ENCODE results near the gene RCOR1. TPM values are rescaled to one million over a fixed set of nuclear protein-coding genes. Genes with fewer than 3 reads are reported as not detected.

RCOR1 gene
- total and polyA plus RNA-seq, 2 donors from 2014 or later, result 4.9 to 17.9 TPM

DNA sequence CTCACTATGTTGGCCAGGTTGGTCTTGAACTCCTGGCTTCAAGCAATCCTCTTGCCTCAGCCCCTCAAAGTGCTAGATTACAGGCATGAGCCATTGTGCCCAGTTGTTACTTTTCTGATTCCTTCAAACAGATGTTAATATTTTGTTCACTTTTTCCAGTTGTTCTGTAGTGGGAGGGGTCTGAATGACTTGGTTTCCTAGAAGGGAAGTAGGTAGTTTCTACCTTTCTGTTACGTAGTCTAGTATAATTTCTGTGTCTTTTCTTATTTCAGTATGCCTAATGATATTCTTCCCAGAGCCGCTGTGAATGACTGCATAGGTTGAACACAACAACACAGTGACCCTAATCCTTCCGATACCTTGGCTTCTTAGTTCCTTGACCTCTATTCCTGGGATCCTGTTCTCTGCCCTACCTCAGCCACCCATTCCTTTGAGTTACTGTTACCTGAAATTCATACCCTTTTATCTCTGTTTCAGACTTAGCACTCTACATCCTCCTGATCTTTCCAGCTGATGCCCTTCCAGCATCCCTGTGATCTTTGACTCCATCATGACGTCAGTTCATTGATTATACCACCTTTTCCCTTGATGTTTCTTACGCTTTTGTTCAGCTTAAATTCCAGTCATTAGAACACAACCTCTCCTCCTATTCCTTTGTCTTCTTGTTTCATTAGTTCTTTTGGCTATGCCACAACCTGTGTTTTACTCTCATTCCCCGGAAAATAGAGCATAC lies 33.3 kb downstream of the RCOR1 start:
- Histone ChIP-seq H3K4me3 (ENCODE audit: low read length in 3 of 3) (no peak overlapping the region), H3K9ac (ENCODE audit: low read length in 3 of 3) (no peak overlapping the region), H3K36me3 (ENCODE audit: control insufficient read depth in 2 of 3, insufficient read depth in 3 of 3, low read length in 3 of 3) (no peaks in the 10 kb centered on the region), H3K27me3 (ENCODE audit: control insufficient read depth, insufficient read depth, low read length) (no peaks in the 10 kb centered on the region), H3K27ac (ENCODE audit: low read depth in 2 of 2, low read length in 2 of 2) (no peak overlapping the region), H3K9me3 (ENCODE audit: control insufficient read depth in 2 of 3, insufficient read depth in 1 of 3, low read length in 3 of 3) (no peaks in the 10 kb centered on the region), H3K4me1 (ENCODE audit: control insufficient read depth in 2 of 3, insufficient read depth in 2 of 3, low read depth in 1 of 3, low read length in 3 of 3) (peaks cover 0 to 6% (median 4%) of the 10 kb centered on the region in 3 donors)
- intact Hi-C loops (cut with DNase I), result no loop called here
- TF ChIP-seq, protein P1, sequence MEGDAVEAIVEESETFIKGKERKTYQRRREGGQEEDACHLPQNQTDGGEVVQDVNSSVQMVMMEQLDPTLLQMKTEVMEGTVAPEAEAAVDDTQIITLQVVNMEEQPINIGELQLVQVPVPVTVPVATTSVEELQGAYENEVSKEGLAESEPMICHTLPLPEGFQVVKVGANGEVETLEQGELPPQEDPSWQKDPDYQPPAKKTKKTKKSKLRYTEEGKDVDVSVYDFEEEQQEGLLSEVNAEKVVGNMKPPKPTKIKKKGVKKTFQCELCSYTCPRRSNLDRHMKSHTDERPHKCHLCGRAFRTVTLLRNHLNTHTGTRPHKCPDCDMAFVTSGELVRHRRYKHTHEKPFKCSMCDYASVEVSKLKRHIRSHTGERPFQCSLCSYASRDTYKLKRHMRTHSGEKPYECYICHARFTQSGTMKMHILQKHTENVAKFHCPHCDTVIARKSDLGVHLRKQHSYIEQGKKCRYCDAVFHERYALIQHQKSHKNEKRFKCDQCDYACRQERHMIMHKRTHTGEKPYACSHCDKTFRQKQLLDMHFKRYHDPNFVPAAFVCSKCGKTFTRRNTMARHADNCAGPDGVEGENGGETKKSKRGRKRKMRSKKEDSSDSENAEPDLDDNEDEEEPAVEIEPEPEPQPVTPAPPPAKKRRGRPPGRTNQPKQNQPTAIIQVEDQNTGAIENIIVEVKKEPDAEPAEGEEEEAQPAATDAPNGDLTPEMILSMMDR (IDR thresholded peaks at IDR 0.05; ENCODE audit: borderline replicate concordance, extremely low read depth, insufficient read depth), result no peak
- DNase-seq (no peak), FAIRE-seq (no peak)

DNA sequence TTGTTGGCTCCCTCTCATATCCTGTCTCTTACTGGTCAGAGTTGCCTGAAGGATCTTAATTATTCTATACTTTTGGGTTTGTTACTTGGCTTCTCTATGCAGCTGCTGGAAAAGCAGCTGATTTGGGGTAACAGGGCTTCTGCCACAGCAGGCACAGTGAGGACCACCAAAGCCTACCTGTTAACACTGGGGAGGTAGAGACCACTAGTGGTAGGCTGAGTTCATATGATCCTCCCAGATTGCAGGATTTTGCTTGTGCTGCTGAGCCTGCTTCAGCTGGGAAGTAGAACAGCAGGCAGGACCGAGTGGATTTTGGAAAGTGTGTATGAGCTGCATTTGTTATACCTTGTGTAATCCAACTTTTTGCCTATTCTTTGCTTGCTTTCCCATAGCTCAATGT lies 34.1 kb downstream of the RCOR1 start:
- DNase-seq, result no peak
- FAIRE-seq, result no peak
- H3K27me3 ChIP-seq (ENCODE audit: control insufficient read depth, insufficient read depth, low read length), result no peaks in the 10 kb centered on the region
- no peak overlapping the region for H3K4me3 ChIP-seq (ENCODE audit: low read length in 3 of 3)
- no peak overlapping the region for H3K27ac ChIP-seq (ENCODE audit: low read depth in 2 of 2, low read length in 2 of 2)
- TF ChIP-seq, protein P1 (IDR thresholded peaks at IDR 0.05; ENCODE audit: borderline replicate concordance, extremely low read depth, insufficient read depth), result no peak
- peaks cover 0 to 7% (median 4%) of the 10 kb centered on the region in 3 donors for H3K4me1 ChIP-seq (ENCODE audit: control insufficient read depth in 2 of 3, insufficient read depth in 2 of 3, low read depth in 1 of 3, low read length in 3 of 3)
- H3K9ac ChIP-seq (ENCODE audit: low read length in 3 of 3), result no peak overlapping the region
- intact Hi-C loops (cut with DNase I), result no loop called here
- no peaks in the 10 kb centered on the region for H3K9me3 ChIP-seq (ENCODE audit: control insufficient read depth in 2 of 3, insufficient read depth in 1 of 3, low read length in 3 of 3)
- H3K36me3 ChIP-seq (ENCODE audit: control insufficient read depth in 2 of 3, insufficient read depth in 3 of 3, low read length in 3 of 3), result no peaks in the 10 kb centered on the region

- H3K27ac ChIP-seq (ENCODE audit: low read depth in 2 of 2, low read length in 2 of 2), result no peak overlapping the region
- H3K36me3 ChIP-seq (ENCODE audit: control insufficient read depth in 2 of 3, insufficient read depth in 3 of 3, low read length in 3 of 3), result no peaks in the 10 kb centered on the region
- H3K4me1 ChIP-seq (ENCODE audit: control insufficient read depth in 2 of 3, insufficient read depth in 2 of 3, low read depth in 1 of 3, low read length in 3 of 3), result peaks cover 0 to 7% (median 4%) of the 10 kb centered on the region in 3 donors
- FAIRE-seq (no peak), DNase-seq (peak in 1 of 5 donors; percentile 8)
- intact Hi-C loops (cut with DNase I), result no loop called here
- no peak overlapping the region for H3K9ac ChIP-seq (ENCODE audit: low read length in 3 of 3)
- no peak overlapping the region for H3K4me3 ChIP-seq (ENCODE audit: low read length in 3 of 3)
- H3K9me3 ChIP-seq (ENCODE audit: control insufficient read depth in 2 of 3, insufficient read depth in 1 of 3, low read length in 3 of 3), result no peaks in the 10 kb centered on the region
- TF ChIP-seq, protein P1 (IDR thresholded peaks at IDR 0.05; ENCODE audit: borderline replicate concordance, extremely low read depth, insufficient read depth), result no peak
- H3K27me3 ChIP-seq (ENCODE audit: control insufficient read depth, insufficient read depth, low read length), result no peaks in the 10 kb centered on the region
These were observed 36.6 kb downstream of the RCOR1 start for GRCh38 chr14:102629011-102629444.

Data from kidney (tissue), 14 donors.